HepG2 (cell line): ENCODE measurements around the gene CMTM3.

Source experiments
- KDM1A ChIP-seq: IDR thresholded peaks from 2 replicates; pipeline ENCODE4 v1.6.1; 2016; ENCODE audit warnings: missing compliant biosample characterization
- MTA3 ChIP-seq: sonication (generic); formaldehyde crosslinking; IDR thresholded peaks from 2 replicates; pipeline ENCODE4 v1.4.0; 2020; ENCODE audit warnings: missing genetic modification reagents
- POLR2AphosphoS5 ChIP-seq: IDR thresholded peaks from 2 replicates; pipeline ENCODE4 v1.6.1; 2012; ENCODE audit warnings: low read depth, low read length
- SP2 ChIP-seq: sonication (generic); formaldehyde crosslinking; IDR thresholded peaks from 2 replicates; pipeline ENCODE4 v1.5.1; 2020; ENCODE audit warnings: mild to moderate bottlenecking, missing genetic modification reagents
- ZBTB7A ChIP-seq: sonication (generic); formaldehyde crosslinking; IDR thresholded peaks from 2 replicates; pipeline ENCODE4 v1.8.0; 2022; ENCODE audit warnings: mild to moderate bottlenecking, missing genetic modification reagents
- ZC3H4 ChIP-seq: sonication (generic); formaldehyde crosslinking; IDR thresholded peaks from 2 replicates; pipeline ENCODE4 v1.4.0; 2020; ENCODE audit warnings: missing genetic modification reagents, borderline replicate concordance
- ZNF83 ChIP-seq: sonication (generic); formaldehyde crosslinking; IDR thresholded peaks from 2 replicates; pipeline ENCODE4 v1.4.0; 2020; ENCODE audit warnings: missing genetic modification reagents, mild to moderate bottlenecking, borderline replicate concordance
- ZSCAN25 ChIP-seq: sonication (generic); formaldehyde crosslinking; IDR thresholded peaks from 2 replicates; pipeline ENCODE4 v1.8.0; 2022; ENCODE audit warnings: mild to moderate bottlenecking, missing genetic modification reagents
- TF ChIP-seq, protein P1 (sequence below): sonication (generic); formaldehyde crosslinking; IDR thresholded peaks from 2 replicates; pipeline ENCODE4 v1.5.0; 2020; ENCODE audit warnings: mild to moderate bottlenecking, missing genetic modification reagents, moderate library complexity
- TF ChIP-seq, protein P2 (sequence below): sonication (generic); formaldehyde crosslinking; IDR thresholded peaks from 2 replicates; pipeline ENCODE4 v1.4.0; 2020; ENCODE audit warnings: missing genetic modification reagents, borderline replicate concordance

DNA sequence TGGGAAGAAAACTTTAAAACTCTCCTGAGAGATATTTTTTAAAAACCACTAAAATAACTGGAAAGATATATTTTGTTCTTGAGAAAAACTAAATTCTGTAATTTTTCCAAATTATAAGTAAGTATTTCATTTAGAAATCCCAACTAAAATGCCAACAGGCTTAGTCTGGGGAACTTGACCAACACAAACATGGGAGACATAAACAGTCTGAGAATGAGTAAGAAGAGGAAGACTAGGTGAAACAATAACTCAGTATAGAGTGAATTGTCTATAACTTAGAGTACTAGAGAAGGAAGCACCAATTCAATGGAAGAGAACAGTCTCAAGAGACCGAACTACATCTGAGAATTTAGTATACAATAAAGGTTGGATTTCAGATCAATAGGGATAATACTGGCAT is 35.4 kb upstream of the CMTM3 start:
- TF ChIP-seq KDM1A (CRISPR knock-in tag) (no peak), ZC3H4 (CRISPR knock-in tag) (no peak), POLR2AphosphoS5 (no peak), MTA3 (CRISPR knock-in tag) (no peak), SP2 (CRISPR knock-in tag) (no peak), ZNF83 (CRISPR knock-in tag) (no peak), ZBTB7A (no peak), ZSCAN25 (CRISPR knock-in tag) (no peak)
- TF ChIP-seq, protein P1, sequence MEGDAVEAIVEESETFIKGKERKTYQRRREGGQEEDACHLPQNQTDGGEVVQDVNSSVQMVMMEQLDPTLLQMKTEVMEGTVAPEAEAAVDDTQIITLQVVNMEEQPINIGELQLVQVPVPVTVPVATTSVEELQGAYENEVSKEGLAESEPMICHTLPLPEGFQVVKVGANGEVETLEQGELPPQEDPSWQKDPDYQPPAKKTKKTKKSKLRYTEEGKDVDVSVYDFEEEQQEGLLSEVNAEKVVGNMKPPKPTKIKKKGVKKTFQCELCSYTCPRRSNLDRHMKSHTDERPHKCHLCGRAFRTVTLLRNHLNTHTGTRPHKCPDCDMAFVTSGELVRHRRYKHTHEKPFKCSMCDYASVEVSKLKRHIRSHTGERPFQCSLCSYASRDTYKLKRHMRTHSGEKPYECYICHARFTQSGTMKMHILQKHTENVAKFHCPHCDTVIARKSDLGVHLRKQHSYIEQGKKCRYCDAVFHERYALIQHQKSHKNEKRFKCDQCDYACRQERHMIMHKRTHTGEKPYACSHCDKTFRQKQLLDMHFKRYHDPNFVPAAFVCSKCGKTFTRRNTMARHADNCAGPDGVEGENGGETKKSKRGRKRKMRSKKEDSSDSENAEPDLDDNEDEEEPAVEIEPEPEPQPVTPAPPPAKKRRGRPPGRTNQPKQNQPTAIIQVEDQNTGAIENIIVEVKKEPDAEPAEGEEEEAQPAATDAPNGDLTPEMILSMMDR (CRISPR knock-in tag), result no peak
- TF ChIP-seq, protein P2, sequence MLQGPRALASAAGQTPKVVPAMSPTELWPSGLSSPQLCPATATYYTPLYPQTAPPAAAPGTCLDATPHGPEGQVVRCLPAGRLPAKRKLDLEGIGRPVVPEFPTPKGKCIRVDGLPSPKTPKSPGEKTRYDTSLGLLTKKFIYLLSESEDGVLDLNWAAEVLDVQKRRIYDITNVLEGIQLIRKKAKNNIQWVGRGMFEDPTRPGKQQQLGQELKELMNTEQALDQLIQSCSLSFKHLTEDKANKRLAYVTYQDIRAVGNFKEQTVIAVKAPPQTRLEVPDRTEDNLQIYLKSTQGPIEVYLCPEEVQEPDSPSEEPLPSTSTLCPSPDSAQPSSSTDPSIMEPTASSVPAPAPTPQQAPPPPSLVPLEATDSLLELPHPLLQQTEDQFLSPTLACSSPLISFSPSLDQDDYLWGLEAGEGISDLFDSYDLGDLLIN (CRISPR knock-in tag), result no peak
